ENCODE data around the gene DLX3.

GRCh38 chr17:49990331-49990730 lies 4.7 kb downstream of the DLX3 start:
- TF ChIP-seq EZH2 (IDR thresholded peaks at IDR 0.05; ENCODE audit: borderline replicate concordance, low read depth, low read length, severe bottlenecking) (no peak), CTCF (IDR thresholded peaks at IDR 0.05; ENCODE audit: borderline replicate concordance, extremely low read depth, low read length, poor library complexity, severe bottlenecking) (no peak)

All from DND-41 (cell line).